ENCODE results near the gene ST3GAL4. TPM values are rescaled to one million over a fixed set of nuclear protein-coding genes. Genes with fewer than 3 reads are reported as not detected.

The ST3GAL4 gene
- total RNA-seq, 1 experiment from 2014 or later, result 13.6 TPM

DNA sequence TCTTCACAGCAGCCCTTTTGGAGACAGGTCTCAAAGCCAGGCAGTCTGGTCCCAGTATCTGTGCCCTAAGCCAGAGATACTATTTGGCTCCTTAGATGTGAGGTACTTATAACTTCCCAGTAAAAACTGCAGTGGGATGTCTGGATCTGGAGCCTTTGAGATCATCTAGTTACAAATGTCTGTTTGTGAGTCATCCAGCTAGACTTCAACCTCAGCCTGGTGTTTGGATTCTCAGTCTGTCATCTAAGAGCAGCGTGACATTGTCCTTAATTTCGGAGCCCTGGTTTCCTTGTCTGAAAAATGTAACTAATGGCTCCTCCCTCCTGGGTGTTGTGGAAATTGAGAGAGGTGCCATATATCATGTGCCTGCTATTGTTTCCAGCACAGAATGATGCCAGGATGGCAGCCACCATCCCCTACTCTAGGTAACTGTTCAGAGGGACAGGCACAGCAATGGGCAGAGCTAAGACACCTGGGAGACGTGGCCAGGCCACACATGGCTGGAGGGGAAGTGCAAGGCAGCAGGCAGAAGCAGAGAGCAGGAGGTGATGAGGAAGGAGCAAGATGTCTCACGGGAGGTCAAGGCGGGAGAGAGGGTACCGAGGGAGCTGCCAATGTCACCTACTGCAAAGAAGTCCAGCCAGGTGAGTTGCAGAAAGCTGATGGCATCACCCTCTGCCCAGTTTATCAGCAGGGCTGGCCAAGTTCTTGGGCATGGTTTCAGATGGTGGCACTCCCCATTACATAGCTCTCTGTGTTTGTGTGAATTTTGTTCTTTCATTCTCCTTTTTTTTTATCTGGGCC is 20.6 kb upstream of the ST3GAL4 start:
- no peak overlapping the region for H3K4me3 Mint-ChIP-seq
- WGBS (ENCODE audit: extremely low coverage, insufficient read length, low lambda C conversion rate), result no CpG with 5 or more reads among the region's 6 CpGs
- Histone ChIP-seq H2BK120ac (ENCODE audit: low read depth, low read length, poor library complexity, severe bottlenecking) (no peak overlapping the region), H3K56ac (ENCODE audit: insufficient read length, low read depth, low read length) (no peak overlapping the region), H4K91ac (ENCODE audit: insufficient read length, low read depth, low read length) (no peak overlapping the region), H4K20me1 (ENCODE audit: control insufficient read depth, insufficient read depth, insufficient read length) (peaks cover 3% of the 10 kb centered on the region), H3K27ac (ENCODE audit: insufficient read length, low read depth, low read length) (no peak overlapping the region), H2BK12ac (ENCODE audit: insufficient read length, low read depth, low read length) (no peak overlapping the region), H2AFZ (ENCODE audit: low read length) (no peak overlapping the region), H3K4me1 (ENCODE audit: insufficient read depth, low read length) (no peaks in the 10 kb centered on the region; the same call in 1 of the 2 replicates), H2AK5ac (ENCODE audit: insufficient read length, low read length) (no peak overlapping the region), H3K4me2 (ENCODE audit: insufficient read depth, insufficient read length, low read length) (no peak overlapping the region), H4K8ac (replicated peaks; ENCODE audit: insufficient read length, low read depth, low read length) (no peak overlapping the region), H3K18ac (ENCODE audit: insufficient read length, low read depth, low read length) (no peak overlapping the region), H3K4ac (ENCODE audit: low read depth, low read length) (no peak overlapping the region), H3K23ac (ENCODE audit: insufficient read length, low read depth, low read length) (no peak overlapping the region), H3K79me1 (ENCODE audit: insufficient read depth, low read depth, low read length, poor library complexity, severe bottlenecking) (no peaks in the 10 kb centered on the region), H2BK20ac (ENCODE audit: low read depth, low read length, poor library complexity, severe bottlenecking) (no peak overlapping the region), H3K9ac (ENCODE audit: extremely low read depth, insufficient read length, low read length) (no peak overlapping the region), H2BK5ac (ENCODE audit: insufficient read length, low read length) (no peak overlapping the region), H4K5ac (ENCODE audit: insufficient read length, low read depth, low read length) (no peak overlapping the region), H3K9me3 (ENCODE audit: control insufficient read depth, low read depth, low read length) (no peaks in the 10 kb centered on the region), H3K27me3 (ENCODE audit: insufficient read depth, low read length) (no peaks in the 10 kb centered on the region), H3K23me2 (ENCODE audit: insufficient read length, low read depth, low read length, poor library complexity, severe bottlenecking) (no peaks in the 10 kb centered on the region), H3K79me2 (ENCODE audit: insufficient read depth, low read length) (no peaks in the 10 kb centered on the region), H2BK15ac (ENCODE audit: low read depth, low read length) (no peak overlapping the region), H3T11ph (ENCODE audit: low read length) (no peak overlapping the region), H3K14ac (ENCODE audit: insufficient read depth, low read length) (no peak overlapping the region)
- H3K27me3 Mint-ChIP-seq (ENCODE audit: low read depth), result no peaks in the 10 kb centered on the region
- H3K36me3 Mint-ChIP-seq (ENCODE audit: insufficient read depth in 1 of 3, low read depth in 3 of 3), result peaks cover 17 to 47% (median 29%) of the 10 kb centered on the region in 3 experiments; a peak in 6 of 7 replicates
- H3K9me3 Mint-ChIP-seq, result no peaks in the 10 kb centered on the region
- TF ChIP-seq, protein P1, sequence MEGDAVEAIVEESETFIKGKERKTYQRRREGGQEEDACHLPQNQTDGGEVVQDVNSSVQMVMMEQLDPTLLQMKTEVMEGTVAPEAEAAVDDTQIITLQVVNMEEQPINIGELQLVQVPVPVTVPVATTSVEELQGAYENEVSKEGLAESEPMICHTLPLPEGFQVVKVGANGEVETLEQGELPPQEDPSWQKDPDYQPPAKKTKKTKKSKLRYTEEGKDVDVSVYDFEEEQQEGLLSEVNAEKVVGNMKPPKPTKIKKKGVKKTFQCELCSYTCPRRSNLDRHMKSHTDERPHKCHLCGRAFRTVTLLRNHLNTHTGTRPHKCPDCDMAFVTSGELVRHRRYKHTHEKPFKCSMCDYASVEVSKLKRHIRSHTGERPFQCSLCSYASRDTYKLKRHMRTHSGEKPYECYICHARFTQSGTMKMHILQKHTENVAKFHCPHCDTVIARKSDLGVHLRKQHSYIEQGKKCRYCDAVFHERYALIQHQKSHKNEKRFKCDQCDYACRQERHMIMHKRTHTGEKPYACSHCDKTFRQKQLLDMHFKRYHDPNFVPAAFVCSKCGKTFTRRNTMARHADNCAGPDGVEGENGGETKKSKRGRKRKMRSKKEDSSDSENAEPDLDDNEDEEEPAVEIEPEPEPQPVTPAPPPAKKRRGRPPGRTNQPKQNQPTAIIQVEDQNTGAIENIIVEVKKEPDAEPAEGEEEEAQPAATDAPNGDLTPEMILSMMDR (conservative IDR thresholded peaks at IDR 0.05), result no peak
- DNase-seq, result no peak
- no peak overlapping the region; a peak in 1 of 7 replicates for H3K27ac Mint-ChIP-seq
- H3K4me1 Mint-ChIP-seq, result peaks cover 11% of the 10 kb centered on the region in 2 experiments

Measured in H9 (cell line).